ENCODE data around the gene IL3RA. TPM values are rescaled to one million over a fixed set of nuclear protein-coding genes. Genes with fewer than 3 reads are reported as not detected.

Gene IL3RA
- total RNA-seq, 1 experiment from 2014 or later, result 0.26 TPM

GRCh38 chrX:1389181-1389992 lies 52.8 kb downstream of the IL3RA start:
- peaks cover 37% of the 10 kb centered on the region for H3K4me1 Mint-ChIP-seq
- H3K4me3 Mint-ChIP-seq, result peak overlapping the region; percentile 47
- H3K27ac Mint-ChIP-seq, result no peak overlapping the region; the same call in 1 of the 2 replicates
- ChIA-PET POLR2A (no interaction called here), CTCF (no interaction called here)
- ATAC-seq, result no peak
- H3K9me3 Mint-ChIP-seq, result no peaks in the 10 kb centered on the region
- peak; percentile 8 for DNase-seq (ENCODE audit: low spot score)
- peaks cover 63% of the 10 kb centered on the region for H3K36me3 Mint-ChIP-seq
- TF ChIP-seq, protein P1, sequence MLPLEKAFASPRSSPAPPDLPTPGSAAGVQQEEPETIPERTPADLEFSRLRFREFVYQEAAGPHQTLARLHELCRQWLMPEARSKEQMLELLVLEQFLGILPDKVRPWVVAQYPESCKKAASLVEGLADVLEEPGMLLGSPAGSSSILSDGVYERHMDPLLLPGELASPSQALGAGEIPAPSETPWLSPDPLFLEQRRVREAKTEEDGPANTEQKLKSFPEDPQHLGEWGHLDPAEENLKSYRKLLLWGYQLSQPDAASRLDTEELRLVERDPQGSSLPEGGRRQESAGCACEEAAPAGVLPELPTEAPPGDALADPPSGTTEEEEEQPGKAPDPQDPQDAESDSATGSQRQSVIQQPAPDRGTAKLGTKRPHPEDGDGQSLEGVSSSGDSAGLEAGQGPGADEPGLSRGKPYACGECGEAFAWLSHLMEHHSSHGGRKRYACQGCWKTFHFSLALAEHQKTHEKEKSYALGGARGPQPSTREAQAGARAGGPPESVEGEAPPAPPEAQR (CRISPR knock-in tag; IDR thresholded peaks at IDR 0.05), result no peak
- TF ChIP-seq HMGXB4 (CRISPR knock-in tag; IDR thresholded peaks at IDR 0.05), result no peak
- no peak for TF ChIP-seq ETV6 (CRISPR knock-in tag; IDR thresholded peaks at IDR 0.05)
- TF ChIP-seq ATF1 (CRISPR knock-in tag; IDR thresholded peaks at IDR 0.05), result 0 out of 2 replicates have a peak, but pooled peaks have one; percentile 39
- H3K27me3 Mint-ChIP-seq (ENCODE audit: low read depth), result no peaks in the 10 kb centered on the region

GRCh38 chrX:1389993-1390285 lies 53.4 kb downstream of the IL3RA start:
- POLR2A ChIA-PET, result no interaction called here
- no peak for DNase-seq (ENCODE audit: low spot score)
- ATAC-seq, result no peak
- no peaks in the 10 kb centered on the region for H3K9me3 Mint-ChIP-seq
- CTCF ChIA-PET, result no interaction called here
- H3K27me3 Mint-ChIP-seq (ENCODE audit: low read depth), result no peaks in the 10 kb centered on the region
- H3K27ac Mint-ChIP-seq, result no peak overlapping the region
- H3K4me3 Mint-ChIP-seq, result peak overlapping the region; percentile 93
- peaks cover 42% of the 10 kb centered on the region for H3K4me1 Mint-ChIP-seq
- H3K36me3 Mint-ChIP-seq, result peaks cover 59% of the 10 kb centered on the region
- TF ChIP-seq JUN (CRISPR knock-in tag; IDR thresholded peaks at IDR 0.05) (no peak), NFATC4 (CRISPR knock-in tag; IDR thresholded peaks at IDR 0.05) (no peak), ATF3 (CRISPR knock-in tag; conservative IDR thresholded peaks at IDR 0.05) (no peak), FOXJ3 (CRISPR knock-in tag; IDR thresholded peaks at IDR 0.05; ENCODE audit: borderline replicate concordance) (no peak), ZNF281 (CRISPR knock-in tag; IDR thresholded peaks at IDR 0.05) (no peak), OVOL2 (CRISPR knock-in tag; IDR thresholded peaks at IDR 0.05; ENCODE audit: borderline replicate concordance) (no peak), ZMAT4 (CRISPR knock-in tag; IDR thresholded peaks at IDR 0.05) (no peak), ATF6 (CRISPR knock-in tag; IDR thresholded peaks at IDR 0.05) (no peak)
- TF ChIP-seq, protein P2, sequence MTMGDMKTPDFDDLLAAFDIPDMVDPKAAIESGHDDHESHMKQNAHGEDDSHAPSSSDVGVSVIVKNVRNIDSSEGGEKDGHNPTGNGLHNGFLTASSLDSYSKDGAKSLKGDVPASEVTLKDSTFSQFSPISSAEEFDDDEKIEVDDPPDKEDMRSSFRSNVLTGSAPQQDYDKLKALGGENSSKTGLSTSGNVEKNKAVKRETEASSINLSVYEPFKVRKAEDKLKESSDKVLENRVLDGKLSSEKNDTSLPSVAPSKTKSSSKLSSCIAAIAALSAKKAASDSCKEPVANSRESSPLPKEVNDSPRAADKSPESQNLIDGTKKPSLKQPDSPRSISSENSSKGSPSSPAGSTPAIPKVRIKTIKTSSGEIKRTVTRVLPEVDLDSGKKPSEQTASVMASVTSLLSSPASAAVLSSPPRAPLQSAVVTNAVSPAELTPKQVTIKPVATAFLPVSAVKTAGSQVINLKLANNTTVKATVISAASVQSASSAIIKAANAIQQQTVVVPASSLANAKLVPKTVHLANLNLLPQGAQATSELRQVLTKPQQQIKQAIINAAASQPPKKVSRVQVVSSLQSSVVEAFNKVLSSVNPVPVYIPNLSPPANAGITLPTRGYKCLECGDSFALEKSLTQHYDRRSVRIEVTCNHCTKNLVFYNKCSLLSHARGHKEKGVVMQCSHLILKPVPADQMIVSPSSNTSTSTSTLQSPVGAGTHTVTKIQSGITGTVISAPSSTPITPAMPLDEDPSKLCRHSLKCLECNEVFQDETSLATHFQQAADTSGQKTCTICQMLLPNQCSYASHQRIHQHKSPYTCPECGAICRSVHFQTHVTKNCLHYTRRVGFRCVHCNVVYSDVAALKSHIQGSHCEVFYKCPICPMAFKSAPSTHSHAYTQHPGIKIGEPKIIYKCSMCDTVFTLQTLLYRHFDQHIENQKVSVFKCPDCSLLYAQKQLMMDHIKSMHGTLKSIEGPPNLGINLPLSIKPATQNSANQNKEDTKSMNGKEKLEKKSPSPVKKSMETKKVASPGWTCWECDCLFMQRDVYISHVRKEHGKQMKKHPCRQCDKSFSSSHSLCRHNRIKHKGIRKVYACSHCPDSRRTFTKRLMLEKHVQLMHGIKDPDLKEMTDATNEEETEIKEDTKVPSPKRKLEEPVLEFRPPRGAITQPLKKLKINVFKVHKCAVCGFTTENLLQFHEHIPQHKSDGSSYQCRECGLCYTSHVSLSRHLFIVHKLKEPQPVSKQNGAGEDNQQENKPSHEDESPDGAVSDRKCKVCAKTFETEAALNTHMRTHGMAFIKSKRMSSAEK (CRISPR knock-in tag; IDR thresholded peaks at IDR 0.05; ENCODE audit: borderline replicate concordance), result no peak
- TF ChIP-seq, protein P1 (CRISPR knock-in tag; IDR thresholded peaks at IDR 0.05), result no peak
- TF ChIP-seq, protein P3, sequence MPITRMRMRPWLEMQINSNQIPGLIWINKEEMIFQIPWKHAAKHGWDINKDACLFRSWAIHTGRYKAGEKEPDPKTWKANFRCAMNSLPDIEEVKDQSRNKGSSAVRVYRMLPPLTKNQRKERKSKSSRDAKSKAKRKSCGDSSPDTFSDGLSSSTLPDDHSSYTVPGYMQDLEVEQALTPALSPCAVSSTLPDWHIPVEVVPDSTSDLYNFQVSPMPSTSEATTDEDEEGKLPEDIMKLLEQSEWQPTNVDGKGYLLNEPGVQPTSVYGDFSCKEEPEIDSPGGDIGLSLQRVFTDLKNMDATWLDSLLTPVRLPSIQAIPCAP (CRISPR knock-in tag; IDR thresholded peaks at IDR 0.05), result no peak
- TF ChIP-seq, protein P4, sequence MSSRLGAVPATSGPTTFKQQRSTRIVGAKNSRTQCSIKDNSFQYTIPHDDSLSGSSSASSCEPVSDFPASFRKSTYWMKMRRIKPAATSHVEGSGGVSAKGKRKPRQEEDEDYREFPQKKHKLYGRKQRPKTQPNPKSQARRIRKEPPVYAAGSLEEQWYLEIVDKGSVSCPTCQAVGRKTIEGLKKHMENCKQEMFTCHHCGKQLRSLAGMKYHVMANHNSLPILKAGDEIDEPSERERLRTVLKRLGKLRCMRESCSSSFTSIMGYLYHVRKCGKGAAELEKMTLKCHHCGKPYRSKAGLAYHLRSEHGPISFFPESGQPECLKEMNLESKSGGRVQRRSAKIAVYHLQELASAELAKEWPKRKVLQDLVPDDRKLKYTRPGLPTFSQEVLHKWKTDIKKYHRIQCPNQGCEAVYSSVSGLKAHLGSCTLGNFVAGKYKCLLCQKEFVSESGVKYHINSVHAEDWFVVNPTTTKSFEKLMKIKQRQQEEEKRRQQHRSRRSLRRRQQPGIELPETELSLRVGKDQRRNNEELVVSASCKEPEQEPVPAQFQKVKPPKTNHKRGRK (CRISPR knock-in tag; IDR thresholded peaks at IDR 0.05; ENCODE audit: borderline replicate concordance), result no peak
